Panc1 (cell line): ENCODE results near the gene TBC1D22B. TPM values are rescaled to one million over a fixed set of nuclear protein-coding genes. Genes with fewer than 3 reads are reported as not detected.

Experiments used
- ATAC-seq: fragments of 200-7000 bp; cut with Tn5 transposase; 2 replicates; pipeline ENCODE4 v1.9.1; 2020; ENCODE audit warnings: mild to moderate bottlenecking, moderate library complexity
- BruUV-seq: library from RNA; stranded (reverse); fragments of 400-500 nt; replicated peaks from 2 replicates; lab custom pipeline; 2021; lab: Mats Ljungman, UMichigan
- CTCF ChIA-PET: fragments of 300-600 bp; sonication (Branson Sonifier 250); formaldehyde crosslinking; loops from one replicate; lab custom pipeline; 2022; ENCODE audit warnings: antibody characterized with exemption; lab: Charles Lee
- POLR2A ChIA-PET: fragments of 300-600 bp; sonication (Branson Sonifier 250); formaldehyde crosslinking; loops from one replicate; lab custom pipeline; 2022; ENCODE audit warnings: antibody characterized with exemption; lab: Charles Lee
- DNase-seq: peaks from one replicate; pipeline ENCODE4 v3.0.0-alpha.2; 2010; ENCODE audit warnings: low read depth, low spot score
- H3K27ac ChIP-seq: 2 replicates; pipeline ENCODE4 v1.5.1; 2011; ENCODE audit warnings: mild to moderate bottlenecking, low read length, inconsistent platforms
- H3K27me3 ChIP-seq: fragments of 200-500 bp; sonication (Bioruptor generic); 2 replicates; pipeline ENCODE4 v1.6.0; 2014; ENCODE audit warnings: low read length, inconsistent platforms; ENCODE audit not compliant: control insufficient read depth, insufficient read depth
- H3K36me3 ChIP-seq: fragments of 200-500 bp; sonication (Bioruptor generic); 2 replicates; pipeline ENCODE4 v1.5.1; 2014; ENCODE audit warnings: inconsistent platforms, mild to moderate bottlenecking, low read length, moderate library complexity; ENCODE audit not compliant: control insufficient read depth, insufficient read depth
- H3K4me1 ChIP-seq: 2 replicates; pipeline ENCODE4 v1.5.1; 2011; ENCODE audit warnings: inconsistent platforms, mild to moderate bottlenecking, low read length, moderate library complexity; ENCODE audit not compliant: control insufficient read depth, insufficient read depth
- H3K4me3 ChIP-seq, 2 experiments: 2 replicates each; pipeline ENCODE4 v1.5.1; 2011 to 2012; ENCODE audit warnings: low read depth in 2 of 2, low read length in 2 of 2, mild to moderate bottlenecking in 2 of 2, inconsistent platforms in 1 of 2, moderate library complexity in 1 of 2
- H3K9me3 ChIP-seq: fragments of 200-500 bp; sonication (Bioruptor generic); 2 replicates; pipeline ENCODE4 v1.5.1; 2014; ENCODE audit warnings: low read depth, mild to moderate bottlenecking, inconsistent platforms, low read length, moderate library complexity; ENCODE audit not compliant: control insufficient read depth, insufficient read depth
- POLR2AphosphoS5 ChIP-seq: IDR thresholded peaks from 2 replicates; pipeline ENCODE4 v1.6.1; 2012; ENCODE audit warnings: mild to moderate bottlenecking, low read depth, low read length, moderate library complexity
- SIN3A ChIP-seq: IDR thresholded peaks from 2 replicates; pipeline ENCODE4 v1.6.1; 2012; ENCODE audit warnings: low read depth, mild to moderate bottlenecking, low read length, moderate library complexity, borderline replicate concordance; ENCODE audit not compliant: insufficient read depth
- TCF7L2 ChIP-seq: IDR thresholded peaks from 2 replicates; pipeline ENCODE4 v1.6.1; 2011; ENCODE audit warnings: mild to moderate bottlenecking, low read depth, low read length, inconsistent platforms
- in situ Hi-C: cut with HindIII; loops from 2 replicates; pipeline ENCODE4 v1.10.0; 2016; ENCODE audit warnings: low sequenced_read_pairs, low pct_unique_long_range_greater_than_20kb
- intact Hi-C: fragments of 100-400 bp; cut with micrococcal nuclease; formaldehyde crosslinking; loops from one replicate; pipeline ENCODE4 v1.10.0; 2022; ENCODE audit not compliant: unreplicated experiment
- total RNA-seq: library from RNA; stranded (reverse); gene quantifications from one replicate; pipeline ENCODE4 v1.2.1, GENCODE V29; 2021; ENCODE audit not compliant: unreplicated experiment
- TF ChIP-seq, protein P1 (sequence below): fragments of 450-650 bp; IDR thresholded peaks from 2 replicates; pipeline ENCODE4 v1.5.1; 2017; ENCODE audit warnings: mild to moderate bottlenecking
- TF ChIP-seq, protein P2 (sequence below), 2 experiments: IDR thresholded peaks; 2 replicates each; pipeline ENCODE4 v1.6.1; 2011 to 2012; ENCODE audit warnings: low read depth in 2 of 2, control low read depth in 1 of 2, low read length in 1 of 2, mild to moderate bottlenecking in 1 of 2, moderate library complexity in 1 of 2; ENCODE audit not compliant: insufficient read depth in 1 of 2

Gene TBC1D22B
- total RNA-seq, 1 experiment from 2014 or later, result 13.0 TPM

DNA sequence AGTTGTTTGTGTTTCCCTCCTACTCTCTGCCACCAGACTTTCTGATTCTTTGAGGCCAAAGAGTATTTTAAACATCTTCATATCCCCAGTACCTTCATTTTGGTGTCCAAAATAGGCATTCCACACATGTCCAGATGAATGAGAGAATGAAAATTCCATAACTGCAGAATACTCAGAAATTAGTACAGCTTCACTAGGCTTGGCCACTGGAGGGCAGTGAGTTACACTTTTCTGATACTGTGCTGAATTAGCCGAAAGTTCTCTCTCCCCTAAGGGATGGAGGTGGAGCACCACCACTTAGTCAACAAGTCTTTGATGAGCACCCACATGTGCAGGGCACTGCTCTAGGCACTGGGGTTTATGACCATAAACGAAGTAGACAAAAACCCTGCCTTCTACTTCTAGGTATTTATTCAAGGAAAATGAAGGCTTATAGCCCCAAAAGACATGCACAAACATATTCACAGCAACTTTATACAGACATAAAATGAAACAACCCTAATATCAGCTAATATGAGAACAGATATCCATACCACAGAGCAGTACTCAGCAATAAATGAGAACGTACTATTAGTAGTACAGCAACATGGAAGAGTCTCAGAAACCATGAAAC lies 46.4 kb downstream of the TBC1D22B start:
- CTCF ChIA-PET, result interaction anchor here (0.6 kb wide), 1 partner anchor 10 kb away, joined by 3 read pairs; no protein-coding TSS in a partner anchor
- intact Hi-C loops, result no loop called here
- no peak for DNase-seq

DNA sequence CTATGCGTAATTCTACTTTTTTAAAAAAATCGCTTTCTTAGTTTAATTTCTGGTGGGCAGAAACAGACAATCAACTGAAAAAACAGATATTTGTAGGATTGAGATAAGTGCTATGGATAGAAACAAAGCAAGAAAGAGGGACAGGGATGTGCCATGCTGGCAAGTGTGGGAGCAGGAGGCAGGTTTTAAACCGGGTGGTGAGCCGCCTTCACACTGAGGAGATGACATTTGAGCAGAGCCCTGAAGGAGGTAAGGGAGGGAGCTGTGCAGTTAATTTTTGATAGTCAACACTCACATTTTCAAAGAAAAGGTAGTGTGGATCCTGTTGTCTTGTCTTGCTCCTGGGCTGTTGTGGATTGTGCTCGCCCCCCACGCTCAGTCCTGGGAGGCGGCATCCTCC lies 47.2 kb downstream of the TBC1D22B start:
- CTCF ChIA-PET, result no interaction called here
- DNase-seq (no peak), ATAC-seq (no peak)

More for the DNA sequence above, 46.4 kb downstream of the TBC1D22B start:
- in situ Hi-C loops, result no loop called here
- Histone ChIP-seq H3K4me3 (no peak overlapping the region), H3K27ac (no peak overlapping the region), H3K27me3 (no peaks in the 10 kb centered on the region), H3K4me1 (no peaks in the 10 kb centered on the region), H3K9me3 (no peaks in the 10 kb centered on the region), H3K36me3 (no peaks in the 10 kb centered on the region; the same call in 1 of the 2 replicates)
- ATAC-seq, result peak; percentile 79
- no peak for TF ChIP-seq SIN3A
- TF ChIP-seq, protein P1, sequence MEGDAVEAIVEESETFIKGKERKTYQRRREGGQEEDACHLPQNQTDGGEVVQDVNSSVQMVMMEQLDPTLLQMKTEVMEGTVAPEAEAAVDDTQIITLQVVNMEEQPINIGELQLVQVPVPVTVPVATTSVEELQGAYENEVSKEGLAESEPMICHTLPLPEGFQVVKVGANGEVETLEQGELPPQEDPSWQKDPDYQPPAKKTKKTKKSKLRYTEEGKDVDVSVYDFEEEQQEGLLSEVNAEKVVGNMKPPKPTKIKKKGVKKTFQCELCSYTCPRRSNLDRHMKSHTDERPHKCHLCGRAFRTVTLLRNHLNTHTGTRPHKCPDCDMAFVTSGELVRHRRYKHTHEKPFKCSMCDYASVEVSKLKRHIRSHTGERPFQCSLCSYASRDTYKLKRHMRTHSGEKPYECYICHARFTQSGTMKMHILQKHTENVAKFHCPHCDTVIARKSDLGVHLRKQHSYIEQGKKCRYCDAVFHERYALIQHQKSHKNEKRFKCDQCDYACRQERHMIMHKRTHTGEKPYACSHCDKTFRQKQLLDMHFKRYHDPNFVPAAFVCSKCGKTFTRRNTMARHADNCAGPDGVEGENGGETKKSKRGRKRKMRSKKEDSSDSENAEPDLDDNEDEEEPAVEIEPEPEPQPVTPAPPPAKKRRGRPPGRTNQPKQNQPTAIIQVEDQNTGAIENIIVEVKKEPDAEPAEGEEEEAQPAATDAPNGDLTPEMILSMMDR, result peak; percentile 76
- POLR2A ChIA-PET, result no interaction called here
- BruUV-seq, result no TSS peak

More for the DNA sequence above, 47.2 kb downstream of the TBC1D22B start:
- in situ Hi-C loops, result no loop called here
- no peaks in the 10 kb centered on the region for H3K27me3 ChIP-seq
- H3K27ac ChIP-seq, result no peak overlapping the region
- POLR2A ChIA-PET, result interaction anchor here (0.6 kb wide), 1 partner anchor 17 kb away, joined by 4 read pairs; no protein-coding TSS in a partner anchor
- intact Hi-C loops, result no loop called here
- TF ChIP-seq TCF7L2, result no peak
- no peak for TF ChIP-seq SIN3A
- TF ChIP-seq, protein P2, sequence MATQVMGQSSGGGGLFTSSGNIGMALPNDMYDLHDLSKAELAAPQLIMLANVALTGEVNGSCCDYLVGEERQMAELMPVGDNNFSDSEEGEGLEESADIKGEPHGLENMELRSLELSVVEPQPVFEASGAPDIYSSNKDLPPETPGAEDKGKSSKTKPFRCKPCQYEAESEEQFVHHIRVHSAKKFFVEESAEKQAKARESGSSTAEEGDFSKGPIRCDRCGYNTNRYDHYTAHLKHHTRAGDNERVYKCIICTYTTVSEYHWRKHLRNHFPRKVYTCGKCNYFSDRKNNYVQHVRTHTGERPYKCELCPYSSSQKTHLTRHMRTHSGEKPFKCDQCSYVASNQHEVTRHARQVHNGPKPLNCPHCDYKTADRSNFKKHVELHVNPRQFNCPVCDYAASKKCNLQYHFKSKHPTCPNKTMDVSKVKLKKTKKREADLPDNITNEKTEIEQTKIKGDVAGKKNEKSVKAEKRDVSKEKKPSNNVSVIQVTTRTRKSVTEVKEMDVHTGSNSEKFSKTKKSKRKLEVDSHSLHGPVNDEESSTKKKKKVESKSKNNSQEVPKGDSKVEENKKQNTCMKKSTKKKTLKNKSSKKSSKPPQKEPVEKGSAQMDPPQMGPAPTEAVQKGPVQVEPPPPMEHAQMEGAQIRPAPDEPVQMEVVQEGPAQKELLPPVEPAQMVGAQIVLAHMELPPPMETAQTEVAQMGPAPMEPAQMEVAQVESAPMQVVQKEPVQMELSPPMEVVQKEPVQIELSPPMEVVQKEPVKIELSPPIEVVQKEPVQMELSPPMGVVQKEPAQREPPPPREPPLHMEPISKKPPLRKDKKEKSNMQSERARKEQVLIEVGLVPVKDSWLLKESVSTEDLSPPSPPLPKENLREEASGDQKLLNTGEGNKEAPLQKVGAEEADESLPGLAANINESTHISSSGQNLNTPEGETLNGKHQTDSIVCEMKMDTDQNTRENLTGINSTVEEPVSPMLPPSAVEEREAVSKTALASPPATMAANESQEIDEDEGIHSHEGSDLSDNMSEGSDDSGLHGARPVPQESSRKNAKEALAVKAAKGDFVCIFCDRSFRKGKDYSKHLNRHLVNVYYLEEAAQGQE (IDR thresholded peaks at IDR 0.05; ENCODE audit: insufficient read depth in 1 of 2, low read depth in 2 of 2, low read length in 1 of 2), result no peak
- TF ChIP-seq, protein P1, result no peak
- TF ChIP-seq POLR2AphosphoS5, result no peak
- no peaks in the 10 kb centered on the region; the same call in 1 of the 2 replicates for H3K36me3 ChIP-seq
- BruUV-seq, result no TSS peak
- H3K4me3 ChIP-seq, result no peak overlapping the region
- no peaks in the 10 kb centered on the region for H3K9me3 ChIP-seq
- no peaks in the 10 kb centered on the region for H3K4me1 ChIP-seq
